ENCODE measurements around the gene SIX2.

GRCh38 chr2:44980751-44981713 lies 28.2 kb downstream of the SIX2 start:
- no peak for TF ChIP-seq MCM5 (IDR thresholded peaks at IDR 0.05; ENCODE audit: low read depth)
- TF ChIP-seq PATZ1 (CRISPR knock-in tag; IDR thresholded peaks at IDR 0.05; ENCODE audit: borderline replicate concordance) = no peak
- no peak for TF ChIP-seq ZNF699 (CRISPR knock-in tag; IDR thresholded peaks at IDR 0.05; ENCODE audit: insufficient replicate concordance)
- TF ChIP-seq, protein P1, sequence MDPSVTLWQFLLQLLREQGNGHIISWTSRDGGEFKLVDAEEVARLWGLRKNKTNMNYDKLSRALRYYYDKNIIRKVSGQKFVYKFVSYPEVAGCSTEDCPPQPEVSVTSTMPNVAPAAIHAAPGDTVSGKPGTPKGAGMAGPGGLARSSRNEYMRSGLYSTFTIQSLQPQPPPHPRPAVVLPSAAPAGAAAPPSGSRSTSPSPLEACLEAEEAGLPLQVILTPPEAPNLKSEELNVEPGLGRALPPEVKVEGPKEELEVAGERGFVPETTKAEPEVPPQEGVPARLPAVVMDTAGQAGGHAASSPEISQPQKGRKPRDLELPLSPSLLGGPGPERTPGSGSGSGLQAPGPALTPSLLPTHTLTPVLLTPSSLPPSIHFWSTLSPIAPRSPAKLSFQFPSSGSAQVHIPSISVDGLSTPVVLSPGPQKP (CRISPR knock-in tag; IDR thresholded peaks at IDR 0.05) = no peak

Measured in K562 (cell line).